BJ (cell line): ENCODE results near the gene NFASC. TPM values are rescaled to one million over a fixed set of nuclear protein-coding genes. Genes with fewer than 3 reads are reported as not detected.

Experiments
- CTCF ChIA-PET: fragments of 350-600 bp; formaldehyde crosslinking; extraction: SDS; loops from one replicate; lab custom pipeline; 2021; ENCODE audit warnings: antibody characterized with exemption, inconsistent platforms; lab: Yijun Ruan, JAX
- POLR2A ChIA-PET: fragments of 300-600 bp; sonication (Branson Sonifier 250); formaldehyde crosslinking; extraction: SDS; loops from one replicate; lab custom pipeline; 2021; ENCODE audit warnings: antibody characterized with exemption; lab: Charles Lee
- DNase-seq: peaks from one replicate; pipeline ENCODE4 v3.0.0-alpha.2; 2011; ENCODE audit warnings: low read depth
- H3K27me3 ChIP-seq: 2 replicates; pipeline ENCODE4 v1.6.0; 2011; ENCODE audit warnings: low read length; ENCODE audit not compliant: control insufficient read depth, insufficient read depth
- H3K36me3 ChIP-seq: 2 replicates; pipeline ENCODE4 v1.5.1; 2011; ENCODE audit warnings: low read length; ENCODE audit not compliant: control insufficient read depth, insufficient read depth
- H3K4me3 ChIP-seq: 2 replicates; pipeline ENCODE4 v1.5.1; 2011; ENCODE audit warnings: low read depth, mild to moderate bottlenecking, control low read depth, low read length
- CTCF ChIP-seq: IDR thresholded peaks from 2 replicates; pipeline ENCODE4 v1.5.1; 2011; ENCODE audit warnings: low read depth, mild to moderate bottlenecking, control low read depth, inconsistent platforms, low read length, moderate library complexity; ENCODE audit not compliant: insufficient read depth
- polyA plus RNA-seq: library from polyadenylated mRNA; depleted of rRNA; stranded (reverse); fragments of >200 nt; gene quantifications from 2 replicates; pipeline ENCODE4 v1.2.3, GENCODE V29; 2011

The NFASC gene
- polyA plus RNA-seq, 1 experiment: 10.9 TPM

GRCh38 chr1:204927673-204928641 is 57.3 kb downstream of the NFASC start:
- no peak for DNase-seq
- CTCF ChIA-PET: interaction anchor here (1.0 to 2.2 kb wide), 2 partner anchors 13 to 14 kb away, joined by 4 to 16 read pairs; no protein-coding TSS in a partner anchor
- POLR2A ChIA-PET: no interaction called here

GRCh38 chr1:204928671-204929486 is 58.2 kb downstream of the NFASC start:
- H3K36me3 ChIP-seq: no peaks in the 10 kb centered on the region
- TF ChIP-seq CTCF: no peak
- H3K4me3 ChIP-seq: no peak overlapping the region
- CTCF ChIA-PET: interaction anchor here (1.0 to 2.2 kb wide), 2 partner anchors 13 to 14 kb away, joined by 4 to 16 read pairs; no protein-coding TSS in a partner anchor
- no peak for DNase-seq
- POLR2A ChIA-PET: no interaction called here
- no peaks in the 10 kb centered on the region for H3K27me3 ChIP-seq

More at GRCh38 chr1:204927673-204928641, 57.3 kb downstream of the NFASC start:
- Histone ChIP-seq H3K4me3 (no peak overlapping the region), H3K27me3 (no peaks in the 10 kb centered on the region), H3K36me3 (no peaks in the 10 kb centered on the region)
- no peak for TF ChIP-seq CTCF

- Histone ChIP-seq H3K36me3 (no peaks in the 10 kb centered on the region), H3K4me3 (no peak overlapping the region), H3K27me3 (no peaks in the 10 kb centered on the region)
- no peak for TF ChIP-seq CTCF
- CTCF ChIA-PET: interaction anchor here (2.6 kb wide), 1 partner anchor 12 kb away, joined by 16 read pairs; no protein-coding TSS in a partner anchor
- POLR2A ChIA-PET: no interaction called here
- no peak for DNase-seq
These were observed 59.0 kb downstream of the NFASC start for GRCh38 chr1:204929487-204930154.

- POLR2A ChIA-PET: no interaction called here
- no peak for DNase-seq
- CTCF ChIA-PET: interaction anchor here (2.6 kb wide), 1 partner anchor 12 kb away, joined by 16 read pairs; no protein-coding TSS in a partner anchor
These were observed 59.5 kb downstream of the NFASC start for GRCh38 chr1:204930155-204930523.

More at GRCh38 chr1:204930155-204930523, 59.5 kb downstream of the NFASC start:
- no peaks in the 10 kb centered on the region for H3K36me3 ChIP-seq
- no peaks in the 10 kb centered on the region for H3K27me3 ChIP-seq
- no peak overlapping the region for H3K4me3 ChIP-seq
- TF ChIP-seq CTCF: no peak
